Activated CD4-positive, alpha-beta T cell treated with anti-CD3 and anti-CD28 coated beads for 1 hour (primary cell): ENCODE data around the gene SPATA16.
"Not testable (repeated sequence)": the region's sequence is repeated elsewhere in the genome, so short reads cannot be mapped to it uniquely, and the experiment has no call there.

Source experiments
- DNase-seq: peaks from one replicate; pipeline ENCODE4 v3.0.0-alpha.2; 2020

The SPATA16 gene

GRCh38 chr3:173003471-173003870, 137.6 kb downstream of the SPATA16 start:
- no peak for DNase-seq

- no peak for DNase-seq
These were observed 139.4 kb downstream of the SPATA16 start for GRCh38 chr3:173001622-173002021.

- DNase-seq: no peak
These were observed 140.5 kb downstream of the SPATA16 start for GRCh38 chr3:173000553-173000952.

- no peak for DNase-seq
These were observed 147.6 kb downstream of the SPATA16 start for GRCh38 chr3:172993412-172993811.

- no peak for DNase-seq
These were observed 149.5 kb downstream of the SPATA16 start for GRCh38 chr3:172991424-172991996.

- DNase-seq: no peak
These were observed 151.7 kb downstream of the SPATA16 start for GRCh38 chr3:172989373-172989772.

- DNase-seq: no peak
These were observed 153.8 kb downstream of the SPATA16 start for GRCh38 chr3:172987273-172987672.

- no peak for DNase-seq
These were observed 156.1 kb downstream of the SPATA16 start for GRCh38 chr3:172984914-172985313.

GRCh38 chr3:172982736-172983364, 158.2 kb downstream of the SPATA16 start:
- no peak for DNase-seq

- no peak for DNase-seq
These were observed 159.5 kb downstream of the SPATA16 start for GRCh38 chr3:172981407-172981983.

- no peak for DNase-seq
These were observed 160.2 kb downstream of the SPATA16 start for GRCh38 chr3:172980849-172981248.

- DNase-seq: no peak
These were observed 163.3 kb downstream of the SPATA16 start for GRCh38 chr3:172977696-172978095.

GRCh38 chr3:172974969-172975368, 166.1 kb downstream of the SPATA16 start:
- DNase-seq: no peak

- no peak for DNase-seq
These were observed 167.2 kb downstream of the SPATA16 start for GRCh38 chr3:172973799-172974198.

- no peak for DNase-seq
These were observed 168.3 kb downstream of the SPATA16 start for GRCh38 chr3:172972717-172973116.

GRCh38 chr3:172972067-172972466, 169.0 kb downstream of the SPATA16 start:
- DNase-seq: no peak

GRCh38 chr3:172968646-172969045, 172.4 kb downstream of the SPATA16 start:
- DNase-seq: no peak

GRCh38 chr3:172965256-172965655, 175.8 kb downstream of the SPATA16 start:
- DNase-seq: no peak

- not testable (repeated sequence) for DNase-seq
These were observed 180.3 kb downstream of the SPATA16 start for GRCh38 chr3:172960626-172961182.

GRCh38 chr3:172958565-172958964, 182.5 kb downstream of the SPATA16 start:
- DNase-seq: no peak

- DNase-seq: no peak
These were observed 187.5 kb downstream of the SPATA16 start for GRCh38 chr3:172953571-172953970.

GRCh38 chr3:172951511-172951910, 189.5 kb downstream of the SPATA16 start:
- DNase-seq: no peak

- DNase-seq: no peak
These were observed 195.0 kb downstream of the SPATA16 start for GRCh38 chr3:172946061-172946460.

- no peak for DNase-seq
These were observed 201.3 kb downstream of the SPATA16 start for GRCh38 chr3:172939651-172940293.
